ENCODE results near the gene NAALADL2. TPM values are rescaled to one million over a fixed set of nuclear protein-coding genes. Genes with fewer than 3 reads are reported as not detected.

Gene NAALADL2
- total RNA-seq, 1 donor from 2014 or later: 10.4 TPM

- Mint-ChIP-seq H3K4me1 (ENCODE audit: low read depth) (peaks cover 5% of the 10 kb centered on the region), H3K27me3 (no peaks in the 10 kb centered on the region), H3K9me3 (ENCODE audit: low read depth) (no peaks in the 10 kb centered on the region), H3K36me3 (ENCODE audit: insufficient read depth) (no peaks in the 10 kb centered on the region), H3K27ac (no peak overlapping the region), H3K4me3 (ENCODE audit: low read depth) (no peak overlapping the region)
- no peak for TF ChIP-seq CTCF (IDR thresholded peaks at IDR 0.05; ENCODE audit: unreplicated experiment)
- DNase-seq (ENCODE audit: low spot score, unreplicated experiment): no peak
Measured at GRCh38 chr3:175278680-175279079, 419.5 kb downstream of the NAALADL2 start.

GRCh38 chr3:175279457-175279856 lies 420.3 kb downstream of the NAALADL2 start:
- H3K4me1 Mint-ChIP-seq (ENCODE audit: low read depth): peaks cover 5% of the 10 kb centered on the region
- no peaks in the 10 kb centered on the region for H3K9me3 Mint-ChIP-seq (ENCODE audit: low read depth)
- DNase-seq (ENCODE audit: low spot score, unreplicated experiment): no peak
- H3K36me3 Mint-ChIP-seq (ENCODE audit: insufficient read depth): no peaks in the 10 kb centered on the region
- TF ChIP-seq CTCF (IDR thresholded peaks at IDR 0.05; ENCODE audit: unreplicated experiment): no peak
- no peaks in the 10 kb centered on the region for H3K27me3 Mint-ChIP-seq
- no peak overlapping the region for H3K27ac Mint-ChIP-seq
- H3K4me3 Mint-ChIP-seq (ENCODE audit: low read depth): no peak overlapping the region

- no peaks in the 10 kb centered on the region for H3K36me3 Mint-ChIP-seq (ENCODE audit: insufficient read depth)
- TF ChIP-seq CTCF (IDR thresholded peaks at IDR 0.05; ENCODE audit: unreplicated experiment): no peak
- no peak for DNase-seq (ENCODE audit: low spot score, unreplicated experiment)
- no peak overlapping the region for H3K4me3 Mint-ChIP-seq (ENCODE audit: low read depth)
- H3K9me3 Mint-ChIP-seq (ENCODE audit: low read depth): no peaks in the 10 kb centered on the region
- no peaks in the 10 kb centered on the region for H3K27me3 Mint-ChIP-seq
- peaks cover 5% of the 10 kb centered on the region for H3K4me1 Mint-ChIP-seq (ENCODE audit: low read depth)
- H3K27ac Mint-ChIP-seq: no peak overlapping the region
Measured at GRCh38 chr3:175279911-175280310, 420.8 kb downstream of the NAALADL2 start.

GRCh38 chr3:175287361-175287963 lies 428.3 kb downstream of the NAALADL2 start:
- Mint-ChIP-seq H3K9me3 (ENCODE audit: low read depth) (no peaks in the 10 kb centered on the region), H3K36me3 (ENCODE audit: insufficient read depth) (no peaks in the 10 kb centered on the region), H3K4me1 (ENCODE audit: low read depth) (no peaks in the 10 kb centered on the region), H3K27ac (no peak overlapping the region), H3K27me3 (no peaks in the 10 kb centered on the region), H3K4me3 (ENCODE audit: low read depth) (no peak overlapping the region)
- DNase-seq (ENCODE audit: low spot score, unreplicated experiment): no peak
- TF ChIP-seq CTCF (IDR thresholded peaks at IDR 0.05; ENCODE audit: unreplicated experiment): no peak

GRCh38 chr3:175288621-175289020 lies 429.5 kb downstream of the NAALADL2 start:
- DNase-seq (ENCODE audit: low spot score, unreplicated experiment): no peak
- H3K4me1 Mint-ChIP-seq (ENCODE audit: low read depth): no peaks in the 10 kb centered on the region
- H3K36me3 Mint-ChIP-seq (ENCODE audit: insufficient read depth): no peaks in the 10 kb centered on the region
- H3K27ac Mint-ChIP-seq: no peak overlapping the region
- H3K9me3 Mint-ChIP-seq (ENCODE audit: low read depth): no peaks in the 10 kb centered on the region
- H3K4me3 Mint-ChIP-seq (ENCODE audit: low read depth): no peak overlapping the region
- H3K27me3 Mint-ChIP-seq: no peaks in the 10 kb centered on the region
- TF ChIP-seq CTCF (IDR thresholded peaks at IDR 0.05; ENCODE audit: unreplicated experiment): no peak
